SU-DHL-6 (cell line): Measurements from ENCODE around the gene CPLX1.

ENCODE experiments used
- H2AFZ ChIP-seq: fragments of 200-600 bp; sonication (generic); 2 replicates; pipeline ENCODE4 v1.6.1; 2014; ENCODE audit warnings: low read depth, mild to moderate bottlenecking, moderate library complexity, mixed read lengths, antibody characterized with exemption, low read length; ENCODE audit not compliant: severe bottlenecking
- H3F3A ChIP-seq: fragments of 200-600 bp; shearing (Covaris generic); 2 replicates; pipeline ENCODE4 v1.6.0; 2016; ENCODE audit warnings: antibody characterized with exemption, mild to moderate bottlenecking; ENCODE audit not compliant: insufficient read depth
- H3K27ac ChIP-seq: fragments of 200-600 bp; sonication (generic); 2 replicates; pipeline ENCODE4 v1.5.1; 2016; ENCODE audit warnings: low read depth, mild to moderate bottlenecking, low read length, moderate library complexity, mixed read lengths
- H3K27me3 ChIP-seq: fragments of 200-600 bp; sonication (generic), shearing (Covaris generic); 2 replicates; pipeline ENCODE4 v1.6.0; 2014; ENCODE audit warnings: mild to moderate bottlenecking, low read length
- H3K36me3 ChIP-seq: fragments of 200-600 bp; sonication (generic); 2 replicates; pipeline ENCODE4 v1.6.1; 2014; ENCODE audit warnings: mild to moderate bottlenecking, low read length, mixed read lengths
- H3K4me2 ChIP-seq: fragments of 300-600, 200-600 bp; shearing (Covaris generic), sonication (generic); 2 replicates; pipeline ENCODE4 v1.6.0; 2014; ENCODE audit warnings: low read length, low read depth, mild to moderate bottlenecking; ENCODE audit not compliant: poor library complexity, severe bottlenecking
- H3K4me3 ChIP-seq: fragments of 200-600 bp; sonication (generic); 2 replicates; pipeline ENCODE4 v1.5.1; 2014; ENCODE audit warnings: antibody characterized with exemption, low read length, mild to moderate bottlenecking, mixed read lengths; ENCODE audit not compliant: insufficient read depth, poor library complexity, severe bottlenecking
- H3K79me2 ChIP-seq: fragments of 200-600 bp; sonication (generic); 2 replicates; pipeline ENCODE4 v1.6.1; 2014; ENCODE audit warnings: mild to moderate bottlenecking, low read length, moderate library complexity; ENCODE audit not compliant: insufficient read depth
- H3K9ac ChIP-seq: fragments of 200-600 bp; sonication (generic); 2 replicates; pipeline ENCODE4 v1.7.0; 2014; ENCODE audit warnings: mild to moderate bottlenecking, low read length
- H3K9me2 ChIP-seq: fragments of 200-600 bp; sonication (generic); replicated peaks from 2 replicates; pipeline ENCODE4 v1.6.1; 2014; ENCODE audit warnings: low read length; ENCODE audit not compliant: insufficient read depth
- H3K9me3 ChIP-seq: fragments of 200-600 bp; sonication (generic); 2 replicates; pipeline ENCODE4 v1.6.1; 2014; ENCODE audit warnings: low read length, mixed read lengths; ENCODE audit not compliant: insufficient read depth
- H4K20me1 ChIP-seq: fragments of 200-600 bp; sonication (generic); 2 replicates; pipeline ENCODE4 v1.6.1; 2014; ENCODE audit warnings: low read depth, mild to moderate bottlenecking, antibody characterized with exemption, low read length, moderate library complexity, mixed read lengths
- CTCF ChIP-seq: fragments of 200-600 bp; sonication (generic); IDR thresholded peaks from one replicate; pipeline ENCODE4 v1.5.1; 2017; ENCODE audit warnings: antibody characterized with exemption, mild to moderate bottlenecking, low read length, moderate library complexity; ENCODE audit not compliant: insufficient read depth, poor library complexity, severe bottlenecking
- EZH2phosphoT487 ChIP-seq: fragments of 200-600 bp; sonication (generic), shearing (Covaris generic); conservative IDR thresholded peaks from 2 replicates; pipeline ENCODE4 v1.6.1; 2018; ENCODE audit warnings: mild to moderate bottlenecking, antibody characterized with exemption, low read length, moderate library complexity, mixed read lengths

CPLX1 gene

DNA sequence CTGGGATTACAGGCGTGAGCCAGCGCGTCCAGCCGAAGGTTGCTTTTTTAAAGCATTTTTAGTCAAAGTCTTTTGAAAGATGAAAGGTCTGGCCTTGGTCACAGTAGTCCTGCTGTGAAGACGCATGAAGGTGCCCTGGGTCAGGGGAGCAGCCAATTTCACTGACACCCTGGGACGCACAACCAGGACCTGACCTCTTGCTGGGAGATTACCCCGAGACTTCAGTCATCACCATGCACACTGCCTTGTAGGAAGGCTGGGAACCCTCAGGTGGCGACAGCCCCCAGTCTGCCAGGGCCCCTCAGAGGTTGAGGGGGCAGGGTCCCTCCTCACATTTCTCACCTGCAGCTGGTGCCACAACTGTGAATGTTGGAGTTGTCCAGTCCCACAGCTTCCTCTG lies 53.2 kb downstream of the CPLX1 start:
- Histone ChIP-seq H4K20me1 (peaks cover 3% of the 10 kb centered on the region; the same call in 1 of the 2 replicates), H3K4me3 (no peak overlapping the region), H3K27me3 (no peaks in the 10 kb centered on the region), H3F3A (peaks cover 19% of the 10 kb centered on the region), H2AFZ (no peak overlapping the region), H3K4me2 (no peak overlapping the region), H3K27ac (no peak overlapping the region), H3K36me3 (peaks cover 6% of the 10 kb centered on the region), H3K79me2 (peaks cover 72% of the 10 kb centered on the region), H3K9me2 (no peaks in the 10 kb centered on the region), H3K9ac (no peak overlapping the region), H3K9me3 (no peaks in the 10 kb centered on the region)
- no peak for TF ChIP-seq EZH2phosphoT487
- no peak for TF ChIP-seq CTCF

GRCh38 chr4:772118-772517 lies 53.8 kb downstream of the CPLX1 start:
- peaks cover 25% of the 10 kb centered on the region for H3F3A ChIP-seq
- peaks cover 66% of the 10 kb centered on the region for H3K79me2 ChIP-seq
- H3K27ac ChIP-seq: no peak overlapping the region
- TF ChIP-seq EZH2phosphoT487: no peak
- TF ChIP-seq CTCF: no peak
- H3K9me3 ChIP-seq: no peaks in the 10 kb centered on the region
- H3K9me2 ChIP-seq: no peaks in the 10 kb centered on the region
- no peak overlapping the region for H3K4me3 ChIP-seq
- H4K20me1 ChIP-seq: peaks cover 3% of the 10 kb centered on the region; the same call in 1 of the 2 replicates
- H3K4me2 ChIP-seq: no peak overlapping the region
- H3K36me3 ChIP-seq: peaks cover 4% of the 10 kb centered on the region; the same call in 1 of the 2 replicates
- H3K27me3 ChIP-seq: no peaks in the 10 kb centered on the region
- H3K9ac ChIP-seq: no peak overlapping the region
- H2AFZ ChIP-seq: no peak overlapping the region

DNA sequence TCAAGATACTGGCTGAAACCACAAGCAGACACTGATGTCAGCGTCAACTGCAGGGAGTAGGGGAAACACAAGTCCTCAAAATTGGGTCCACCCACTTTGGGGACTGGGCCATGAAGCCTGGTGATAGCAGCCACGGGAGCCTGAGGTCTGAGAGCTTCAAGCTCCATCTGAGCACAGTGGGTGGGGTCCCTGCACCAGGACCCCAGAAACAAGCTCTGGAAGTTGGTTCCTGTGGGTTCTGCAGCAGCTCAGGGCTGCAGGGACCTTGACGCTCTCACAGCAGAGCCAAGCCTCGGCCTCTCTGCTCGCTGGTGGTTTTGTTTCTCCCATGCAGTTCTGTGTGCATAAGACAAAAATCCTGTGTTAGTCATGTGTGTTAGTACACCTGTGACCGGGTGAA lies 54.5 kb downstream of the CPLX1 start:
- TF ChIP-seq CTCF: no peak
- no peak for TF ChIP-seq EZH2phosphoT487
- H4K20me1 ChIP-seq: peaks cover 3% of the 10 kb centered on the region; the same call in 1 of the 2 replicates
- no peaks in the 10 kb centered on the region for H3K9me2 ChIP-seq
- H3K9me3 ChIP-seq: no peaks in the 10 kb centered on the region
- H3K4me2 ChIP-seq: no peak overlapping the region
- no peaks in the 10 kb centered on the region for H3K27me3 ChIP-seq
- peaks cover 60% of the 10 kb centered on the region for H3K79me2 ChIP-seq
- H2AFZ ChIP-seq: no peak overlapping the region
- no peak overlapping the region for H3K9ac ChIP-seq
- H3K27ac ChIP-seq: no peak overlapping the region
- H3K4me3 ChIP-seq: no peak overlapping the region
- peaks cover 4% of the 10 kb centered on the region; the same call in 1 of the 2 replicates for H3K36me3 ChIP-seq
- peaks cover 32% of the 10 kb centered on the region for H3F3A ChIP-seq

- Histone ChIP-seq H3K79me2 (peaks cover 46% of the 10 kb centered on the region), H3F3A (peaks cover 39% of the 10 kb centered on the region), H3K9me2 (no peaks in the 10 kb centered on the region), H3K9me3 (no peaks in the 10 kb centered on the region), H3K27me3 (no peaks in the 10 kb centered on the region), H3K27ac (no peak overlapping the region), H2AFZ (no peak overlapping the region), H3K4me3 (no peak overlapping the region), H4K20me1 (peaks cover 3% of the 10 kb centered on the region; the same call in 1 of the 2 replicates), H3K36me3 (peaks cover 4% of the 10 kb centered on the region; the same call in 1 of the 2 replicates), H3K9ac (no peak overlapping the region), H3K4me2 (no peak overlapping the region)
- TF ChIP-seq EZH2phosphoT487 (no peak), CTCF (no peak)
Measured at GRCh38 chr4:770022-770421, 55.9 kb downstream of the CPLX1 start.
